Tibial artery (tissue), 4 donors: ENCODE data around the gene COL15A1.

Experiments
- DNase-seq, 2 donors: peaks; one replicate each; pipeline ENCODE4 v3.0.0-alpha.2; 2019
- H3K27ac ChIP-seq, 2 donors: fragments of 200-600 bp; sonication (generic) in 1 of 2; 1 replicate in 1 of 2; 2 replicates in 1 of 2; pipeline ENCODE4 v1.5.1; 2018 to 2019; ENCODE audit warnings: mild to moderate bottlenecking in 1 of 2
- H3K27me3 ChIP-seq, 2 donors: fragments of 200-600 bp; sonication (generic) in 1 of 2; one replicate each; pipeline versions ENCODE4 v1.5.1 to v1.6.0; 2016 to 2019
- H3K36me3 ChIP-seq, 3 donors: fragments of 200-600 bp; sonication (generic) in 2 of 3; one replicate each; pipeline ENCODE4 v1.5.1; 2016 to 2019; ENCODE audit warnings: mild to moderate bottlenecking in 2 of 3
- H3K4me1 ChIP-seq, 4 donors: fragments of 200-600 bp; sonication (generic) in 2 of 4; 1 replicate in 3 of 4; 2 replicates in 1 of 4; pipeline ENCODE4 v1.5.1; 2016 to 2019
- H3K4me3 ChIP-seq, 2 donors: fragments of 200-600 bp; sonication (generic) in 1 of 2; 1 replicate in 1 of 2; 2 replicates in 1 of 2; pipeline ENCODE4 v1.5.1; 2018 to 2019; ENCODE audit warnings: mild to moderate bottlenecking in 2 of 2
- H3K9me3 ChIP-seq, 3 donors: fragments of 200-600 bp; sonication (generic) in 1 of 3; one replicate each; pipeline ENCODE4 v1.5.1; 2016 to 2019
- CTCF ChIP-seq, 2 experiments: fragments of 200-600 bp in 1 of 2; fragments of 450-650 bp in 1 of 2; IDR thresholded peaks; one replicate each; pipeline ENCODE4 v1.5.1; 2017 to 2019; ENCODE audit warnings: antibody characterized with exemption in 2 of 2, mild to moderate bottlenecking in 1 of 2, moderate library complexity in 1 of 2
- intact Hi-C: fragments of 100-400 bp; cut with DNase I; formaldehyde crosslinking; loops from one replicate; pipeline ENCODE4 v1.15.0; 2023; ENCODE audit warnings: low total_unique reads

The COL15A1 gene

DNA sequence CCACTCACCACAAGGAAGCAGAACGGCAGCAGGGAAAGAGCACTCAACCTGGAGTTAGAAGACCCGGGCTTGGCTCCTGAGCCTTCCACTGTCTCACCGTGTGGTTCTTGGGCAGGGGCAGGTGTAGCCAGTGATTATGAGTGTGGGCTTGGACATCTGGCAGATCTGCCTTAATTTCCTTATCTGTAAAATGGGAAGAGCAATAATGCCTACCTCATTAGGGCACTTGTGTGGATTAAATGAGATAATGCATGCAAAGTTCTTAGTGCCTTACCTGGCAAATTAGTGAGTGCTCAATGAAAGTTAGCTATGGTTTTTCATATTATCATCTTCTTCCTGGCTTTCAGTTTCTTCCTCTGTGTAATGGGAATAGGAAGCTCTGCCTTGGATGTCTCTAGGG is 28.1 kb upstream of the COL15A1 start:
- no peak for DNase-seq

GRCh38 chr9:98916660-98917059 is 27.0 kb upstream of the COL15A1 start:
- no peaks in the 10 kb centered on the region for H3K27me3 ChIP-seq
- peak in 1 of 2 donors; percentile 27 for DNase-seq
- H3K9me3 ChIP-seq = no peaks in the 10 kb centered on the region
- H3K4me1 ChIP-seq = peaks cover 0 to 19% (median 2%) of the 10 kb centered on the region in 4 donors
- no peak for TF ChIP-seq CTCF (IDR thresholded peaks at IDR 0.05)
- intact Hi-C loops = no loop called here
- no peaks in the 10 kb centered on the region for H3K36me3 ChIP-seq
- H3K4me3 ChIP-seq = no peak overlapping the region
- H3K27ac ChIP-seq = peak overlapping the region in 1 of 2 donors; percentile 34

More for the DNA sequence above, 28.1 kb upstream of the COL15A1 start:
- Histone ChIP-seq H3K27me3 (no peaks in the 10 kb centered on the region), H3K4me3 (no peak overlapping the region), H3K4me1 (peaks cover 0 to 19% (median 2%) of the 10 kb centered on the region in 4 donors), H3K9me3 (no peaks in the 10 kb centered on the region), H3K36me3 (no peaks in the 10 kb centered on the region), H3K27ac (no peak overlapping the region)
- TF ChIP-seq CTCF (IDR thresholded peaks at IDR 0.05) = no peak
- intact Hi-C loops = no loop called here

GRCh38 chr9:98917746-98918487 is 25.8 kb upstream of the COL15A1 start:
- Histone ChIP-seq H3K4me3 (no peak overlapping the region), H3K4me1 (peaks cover 0 to 22% (median 2%) of the 10 kb centered on the region in 4 donors), H3K36me3 (no peaks in the 10 kb centered on the region), H3K27me3 (no peaks in the 10 kb centered on the region), H3K27ac (peak overlapping the region; percentile 34 to 38), H3K9me3 (no peaks in the 10 kb centered on the region)
- TF ChIP-seq CTCF (IDR thresholded peaks at IDR 0.05) = no peak
- intact Hi-C loops = no loop called here
- peak in 1 of 2 donors; percentile 28 for DNase-seq

DNA sequence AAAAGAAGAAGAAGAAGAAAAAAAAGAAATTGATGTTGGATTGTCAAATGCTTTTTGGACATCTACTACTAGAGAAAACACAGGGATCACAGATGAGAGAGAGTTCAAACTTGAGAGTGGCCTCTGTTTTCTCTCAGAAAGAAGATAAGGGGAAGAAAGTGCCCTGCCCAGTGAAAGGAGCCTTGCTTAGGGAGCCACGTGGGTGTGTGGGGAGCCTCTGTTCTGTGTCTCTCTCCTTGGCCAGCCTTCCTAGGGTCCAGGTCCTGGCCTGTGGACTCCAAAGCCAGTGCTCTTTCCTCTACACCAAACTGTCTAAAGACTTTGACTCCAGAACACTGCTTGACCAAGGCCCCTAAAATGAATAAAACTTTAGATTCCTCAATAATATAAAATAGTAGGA is 22.0 kb upstream of the COL15A1 start:
- Histone ChIP-seq H3K27ac (no peak overlapping the region), H3K27me3 (no peaks in the 10 kb centered on the region), H3K4me3 (no peak overlapping the region), H3K9me3 (no peaks in the 10 kb centered on the region), H3K36me3 (no peaks in the 10 kb centered on the region), H3K4me1 (peaks cover 0 to 23% (median 5%) of the 10 kb centered on the region in 4 donors)
- no peak for TF ChIP-seq CTCF (IDR thresholded peaks at IDR 0.05)
- intact Hi-C loops = no loop called here
- DNase-seq = no peak

DNA sequence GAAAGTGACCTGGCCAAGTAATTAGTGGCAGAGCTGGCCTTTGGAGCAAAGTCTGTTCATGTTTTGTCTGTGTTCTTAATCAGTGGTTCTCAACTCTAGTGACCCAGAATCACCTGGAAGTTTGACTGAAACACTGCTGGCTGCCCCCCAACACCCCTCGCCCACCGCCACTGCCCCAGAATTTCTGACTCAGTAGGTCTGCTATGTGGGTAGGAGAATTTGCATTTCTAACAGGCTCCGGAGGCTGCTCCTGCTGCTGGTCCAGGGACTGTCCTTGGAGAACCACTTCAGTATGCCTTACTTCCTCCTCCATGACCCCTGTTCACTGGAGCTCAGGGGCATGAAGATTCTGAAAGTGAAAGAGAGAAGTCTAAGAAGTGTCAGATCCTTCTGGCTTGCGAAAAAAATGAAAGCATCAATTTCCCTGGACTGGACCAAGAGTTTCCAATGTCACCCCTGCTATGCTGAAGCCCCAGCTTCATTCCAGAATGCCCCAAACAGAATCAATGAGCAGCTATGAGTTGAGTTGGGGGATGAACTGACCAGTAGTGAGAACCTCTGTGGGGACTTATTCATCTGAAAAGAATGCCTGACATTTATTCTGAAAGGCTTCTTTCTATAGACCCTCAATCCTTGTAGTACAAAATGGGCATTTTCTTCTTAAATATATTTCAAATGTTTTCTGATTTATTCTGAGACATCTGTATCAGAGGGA is 20.8 kb upstream of the COL15A1 start:
- Histone ChIP-seq H3K36me3 (no peaks in the 10 kb centered on the region), H3K4me3 (no peak overlapping the region), H3K27me3 (no peaks in the 10 kb centered on the region), H3K27ac (no peak overlapping the region), H3K9me3 (no peaks in the 10 kb centered on the region), H3K4me1 (peaks cover 0 to 12% (median 3%) of the 10 kb centered on the region in 4 donors)
- DNase-seq = no peak
- no peak for TF ChIP-seq CTCF (IDR thresholded peaks at IDR 0.05)
- intact Hi-C loops = no loop called here
